Measurements from ENCODE around the gene HEPACAM2.

The HEPACAM2 gene

GRCh38 chr7:93146472-93147141 is 79.7 kb downstream of the HEPACAM2 start:
- DNase-seq = peak; percentile 24 to 33

- no peak for DNase-seq
Observed at GRCh38 chr7:93146036-93146435, 80.2 kb downstream of the HEPACAM2 start.

GRCh38 chr7:93145354-93145753 is 80.9 kb downstream of the HEPACAM2 start:
- DNase-seq = peak; percentile 68 to 70

GRCh38 chr7:93142127-93142526 is 84.1 kb downstream of the HEPACAM2 start:
- DNase-seq = no peak

GRCh38 chr7:93140582-93141191 is 85.6 kb downstream of the HEPACAM2 start:
- no peak for DNase-seq

GRCh38 chr7:93138576-93138975 is 87.7 kb downstream of the HEPACAM2 start:
- DNase-seq = no peak

All from inflammatory macrophage treated with lipopolysaccharide for 1 hour (primary cell).